Smooth muscle cell of bladder (primary cell): ENCODE measurements around the gene CLINT1. TPM values are rescaled to one million over a fixed set of nuclear protein-coding genes. Genes with fewer than 3 reads are reported as not detected.

Experiments
- total RNA-seq: library from RNA; depleted of rRNA; stranded (reverse); fragments of >200 nt; gene quantifications from 2 replicates; pipeline ENCODE4 v1.2.3, GENCODE V29; 2014

The CLINT1 gene
- 118 and 139 TPM in 2 replicates for total RNA-seq

DNA sequence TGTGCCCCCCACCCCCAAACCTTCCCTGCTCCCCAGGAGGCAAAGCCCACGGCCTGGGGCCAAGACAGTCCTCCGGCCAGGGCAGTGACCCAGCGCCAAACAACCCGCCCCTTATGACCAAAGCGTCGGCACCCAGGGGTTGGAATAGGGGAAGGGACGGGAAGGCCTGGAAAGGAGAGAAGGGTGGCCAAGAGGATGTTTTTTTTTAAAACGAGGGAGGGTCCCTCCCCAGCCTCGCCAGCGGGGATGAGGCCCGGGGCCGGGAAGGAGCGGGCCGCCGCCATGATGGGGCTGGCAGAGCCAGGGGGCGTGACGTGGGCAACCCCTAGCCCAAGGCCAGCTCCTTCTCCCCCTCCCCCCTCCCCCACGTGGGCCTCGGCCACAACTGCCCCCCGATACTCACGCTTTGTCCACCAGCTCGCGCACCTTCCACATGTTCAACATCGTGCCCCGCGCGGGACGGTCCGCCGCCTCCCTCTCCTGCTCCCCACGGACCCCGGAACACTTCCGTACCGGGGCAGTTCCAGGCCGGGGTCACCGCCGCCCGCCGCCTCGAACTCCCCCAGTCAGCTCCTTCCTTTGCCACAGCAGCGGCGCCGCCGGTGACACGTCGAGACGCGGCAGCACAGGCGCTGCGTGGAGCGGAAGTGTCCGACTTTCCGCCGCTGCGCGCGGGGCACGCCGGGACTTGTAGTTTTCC is at the start of gene CLINT1:
Gene CLINT1, minus strand, starts transcription at position 619 of the 700 bp plus-strand sequence. Its CDS starts 175 bp downstream, at position 444.

DNA sequence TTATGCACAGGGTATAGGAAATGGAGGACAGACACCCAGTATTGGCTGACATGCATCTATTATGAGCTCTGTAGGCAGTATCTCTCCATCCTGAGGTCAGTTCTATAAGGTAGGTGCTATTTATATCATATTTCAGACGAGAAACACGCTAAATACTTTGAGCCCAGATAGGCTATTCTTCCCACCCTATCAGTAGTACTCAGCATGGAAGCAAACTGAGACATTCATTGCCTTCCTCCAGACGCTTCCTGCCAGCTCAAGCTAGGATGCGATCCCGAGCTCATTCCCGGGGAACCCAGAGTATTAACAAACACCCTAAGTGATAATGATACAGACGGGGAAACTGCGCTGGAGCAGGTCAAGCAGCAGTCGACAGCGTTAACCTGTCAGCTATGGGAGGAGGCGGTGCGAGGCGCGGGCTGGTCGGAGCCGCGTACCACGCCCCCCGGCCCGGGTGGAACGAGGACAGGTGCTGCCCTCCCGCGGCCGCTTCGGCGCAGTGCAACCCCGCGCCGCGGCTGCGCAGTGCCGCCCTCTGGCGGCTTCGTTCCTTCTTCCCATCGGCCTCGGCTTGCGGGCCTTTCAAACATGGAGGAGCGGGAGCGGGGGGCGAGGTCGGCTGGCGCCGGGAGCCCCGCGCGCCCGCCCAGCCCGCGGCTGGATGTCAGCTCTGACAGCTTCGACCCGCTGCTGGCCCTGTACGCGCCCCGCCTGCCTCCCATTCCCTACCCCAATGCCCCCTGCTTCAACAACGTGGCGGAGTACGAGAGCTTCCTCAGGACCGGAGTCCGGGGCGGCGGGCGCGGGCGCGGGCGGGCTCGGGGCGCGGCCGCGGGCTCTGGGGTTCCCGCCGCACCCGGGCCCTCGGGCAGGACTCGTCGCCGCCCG is 115.5 kb downstream of the CLINT1 start, which contains the start of gene LSM11:
Gene LSM11, plus strand, starts transcription at position 550 of the 888 bp plus-strand sequence. Its CDS starts 39 bp downstream, at position 589.

Other genes with a start within 250 kb of the CLINT1 start
- gene SOX30, start 206.7 kb downstream of the CLINT1 start, total RNA-seq, result not detected in 2 replicates
- not detected in 2 replicates for gene C5orf52, start 187.6 kb downstream of the CLINT1 start, total RNA-seq
- gene THG1L, start 127.7 kb downstream of the CLINT1 start, total RNA-seq, result 42.2 and 45.7 TPM in 2 replicates
- 1.7 and 4.5 TPM in 2 replicates for gene LSM11, start 115.4 kb downstream of the CLINT1 start, total RNA-seq